Ectodermal cell (in vitro differentiated cells): ENCODE measurements around the gene AKAP8.
"Not testable (repeated sequence)": the region's sequence is repeated elsewhere in the genome, so short reads cannot be mapped to it uniquely, and the experiment has no call there.

Experiments
- H3K27ac ChIP-seq: 2 replicates; pipeline ENCODE4 v1.7.0; 2013; ENCODE audit warnings: mild to moderate bottlenecking, low read depth, low read length; ENCODE audit not compliant: insufficient read depth, poor library complexity, severe bottlenecking
- H3K27me3 ChIP-seq: 2 replicates; pipeline ENCODE4 v1.7.0; 2013; ENCODE audit warnings: mild to moderate bottlenecking, low read length; ENCODE audit not compliant: insufficient read depth, control insufficient read depth, poor library complexity, severe bottlenecking
- H3K36me3 ChIP-seq: one replicate; pipeline ENCODE4 v1.7.0; 2013; ENCODE audit warnings: low read length; ENCODE audit not compliant: control insufficient read depth, insufficient read depth
- H3K4me1 ChIP-seq: one replicate; pipeline ENCODE4 v1.7.0; 2013; ENCODE audit warnings: low read length; ENCODE audit not compliant: control insufficient read depth, insufficient read depth
- H3K4me3 ChIP-seq: 2 replicates; pipeline ENCODE4 v1.7.0; 2013; ENCODE audit warnings: low read depth, low read length, control low read depth; ENCODE audit not compliant: insufficient read depth
- H3K9me3 ChIP-seq: 2 replicates; pipeline ENCODE4 v1.7.0; 2013; ENCODE audit warnings: mild to moderate bottlenecking, low read length, moderate library complexity; ENCODE audit not compliant: control insufficient read depth
- WGBS, 2 experiments: methylation state at CpG; one replicate each; pipeline ENCODE4 v1.1.7; 2013; ENCODE audit warnings: missing lambda C conversion rate in 2 of 2; 5-methylcytosine and 5-hydroxymethylcytosine counted together

AKAP8 gene

GRCh38 chr19:15395251-15395650 is 15.7 kb upstream of the AKAP8 start:
- WGBS, 2 experiments, result 93 to 94% methylated on average over 17 of the region's 17 CpGs
- not testable (repeated sequence) for H3K4me3 ChIP-seq, H3K27me3 ChIP-seq, H3K27ac ChIP-seq, H3K9me3 ChIP-seq, H3K4me1 ChIP-seq
- H3K36me3 ChIP-seq, result peaks cover 46% of the 10 kb centered on the region

GRCh38 chr19:15394426-15394825 is 14.8 kb upstream of the AKAP8 start:
- Histone ChIP-seq H3K4me1 (no peaks in the 10 kb centered on the region), H3K27ac (no peak overlapping the region), H3K36me3 (peaks cover 47% of the 10 kb centered on the region), H3K4me3 (no peak overlapping the region), H3K27me3 (no peaks in the 10 kb centered on the region), H3K9me3 (no peaks in the 10 kb centered on the region)
- 97 to 100% methylated on average over 5 of the region's 5 CpGs for WGBS, 2 experiments

- Histone ChIP-seq H3K9me3 (no peaks in the 10 kb centered on the region), H3K4me1 (no peaks in the 10 kb centered on the region), H3K4me3 (no peak overlapping the region), H3K27ac (no peak overlapping the region), H3K36me3 (peaks cover 44% of the 10 kb centered on the region), H3K27me3 (no peaks in the 10 kb centered on the region)
Measured at GRCh38 chr19:15393963-15394362, 14.4 kb upstream of the AKAP8 start.

GRCh38 chr19:15390814-15391213 is 11.2 kb upstream of the AKAP8 start:
- no peaks in the 10 kb centered on the region for H3K9me3 ChIP-seq
- H3K36me3 ChIP-seq, result peaks cover 19% of the 10 kb centered on the region
- H3K27ac ChIP-seq, result no peak overlapping the region
- 90 to 97% methylated on average over 2 of the region's 2 CpGs for WGBS, 2 experiments
- H3K27me3 ChIP-seq, result no peaks in the 10 kb centered on the region
- H3K4me3 ChIP-seq, result no peak overlapping the region
- no peaks in the 10 kb centered on the region for H3K4me1 ChIP-seq

GRCh38 chr19:15381864-15382263 is 2.3 kb upstream of the AKAP8 start:
- Histone ChIP-seq H3K4me1 (peaks cover 7% of the 10 kb centered on the region), H3K27ac (no peak overlapping the region), H3K4me3 (no peak overlapping the region), H3K36me3 (no peaks in the 10 kb centered on the region), H3K27me3 (no peaks in the 10 kb centered on the region), H3K9me3 (no peaks in the 10 kb centered on the region)
- 90 to 91% methylated on average over 6 of the region's 6 CpGs for WGBS, 2 experiments

GRCh38 chr19:15381429-15381828 is 1.8 kb upstream of the AKAP8 start:
- Histone ChIP-seq H3K27me3 (no peaks in the 10 kb centered on the region), H3K4me3 (no peak overlapping the region), H3K36me3 (no peaks in the 10 kb centered on the region), H3K9me3 (no peaks in the 10 kb centered on the region), H3K4me1 (peaks cover 7% of the 10 kb centered on the region), H3K27ac (peak overlapping the region; percentile 89)
- 92 to 95% methylated on average over 2 of the region's 2 CpGs for WGBS, 2 experiments

GRCh38 chr19:15379999-15380647 is 536 bp upstream of the AKAP8 start:
- Histone ChIP-seq H3K4me3 (peak overlapping the region; percentile 52), H3K27me3 (no peaks in the 10 kb centered on the region), H3K36me3 (no peaks in the 10 kb centered on the region), H3K4me1 (peaks cover 7% of the 10 kb centered on the region), H3K9me3 (no peaks in the 10 kb centered on the region), H3K27ac (peak overlapping the region; percentile 89)
- 1% methylated on average over 56 of the region's 56 CpGs for WGBS, 2 experiments

- H3K4me1 ChIP-seq, result peaks cover 7% of the 10 kb centered on the region
- no peaks in the 10 kb centered on the region for H3K36me3 ChIP-seq
- H3K9me3 ChIP-seq, result no peaks in the 10 kb centered on the region
Measured at GRCh38 chr19:15378534-15379082, 979 bp downstream of the AKAP8 start.

GRCh38 chr19:15374796-15375440 is 4.7 kb downstream of the AKAP8 start:
- WGBS, 2 experiments, result 93 to 94% methylated on average over 24 of the region's 24 CpGs
- Histone ChIP-seq H3K4me3 (no peak overlapping the region), H3K27me3 (no peaks in the 10 kb centered on the region), H3K27ac (no peak overlapping the region), H3K36me3 (peaks cover 27% of the 10 kb centered on the region), H3K9me3 (no peaks in the 10 kb centered on the region), H3K4me1 (no peaks in the 10 kb centered on the region)

More at GRCh38 chr19:15378534-15379082, 979 bp downstream of the AKAP8 start:
- Histone ChIP-seq H3K27me3 (no peaks in the 10 kb centered on the region), H3K27ac (peak overlapping the region; percentile 96), H3K4me3 (peak overlapping the region; percentile 74)
- WGBS, 2 experiments, result 0% methylated on average over 22 of the region's 22 CpGs

GRCh38 chr19:15374105-15374651 is 5.4 kb downstream of the AKAP8 start:
- Histone ChIP-seq H3K36me3 (peaks cover 34% of the 10 kb centered on the region), H3K27ac (no peak overlapping the region), H3K27me3 (no peaks in the 10 kb centered on the region), H3K9me3 (no peaks in the 10 kb centered on the region), H3K4me1 (no peaks in the 10 kb centered on the region), H3K4me3 (no peak overlapping the region)
- WGBS, 2 experiments, result 87 to 89% methylated on average over 21 of the region's 21 CpGs
